K562 (cell line): ENCODE data around the gene THADA. TPM values are rescaled to one million over a fixed set of nuclear protein-coding genes. Genes with fewer than 3 reads are reported as not detected.

Experiments used
- CBX2 ChIP-seq: fragments of 200-600 bp; sonication (generic); IDR thresholded peaks from one replicate; pipeline ENCODE4 v1.6.1; 2012; ENCODE audit warnings: mild to moderate bottlenecking, low read length, inconsistent platforms; ENCODE audit not compliant: insufficient read depth, poor library complexity, severe bottlenecking
- CEBPZ ChIP-seq: fragments of 150-350 bp; IDR thresholded peaks from 2 replicates; pipeline ENCODE4 v1.6.1; 2014; ENCODE audit warnings: low read depth, mild to moderate bottlenecking, low read length, borderline replicate concordance
- IFI16 ChIP-seq: fragments of 250-450 bp; sonication (Bioruptor Pico); IDR thresholded peaks from 2 replicates; pipeline ENCODE4 v2.1.2; 2022; ENCODE audit warnings: mild to moderate bottlenecking, inconsistent platforms
- RBM17 ChIP-seq: fragments of 200-400 bp; formaldehyde crosslinking; IDR thresholded peaks from 2 replicates; pipeline ENCODE4 v1.6.1; 2017; ENCODE audit warnings: low read depth, mild to moderate bottlenecking, low read length, borderline replicate concordance
- REST ChIP-seq, 2 experiments: fragments of 450-650 bp; formaldehyde crosslinking in 1 of 2; IDR thresholded peaks; 2 replicates each; pipeline versions ENCODE4 v1.4.0 to v1.6.1; 2014 to 2020; ENCODE audit warnings: mild to moderate bottlenecking in 2 of 2, borderline replicate concordance in 1 of 2, low read depth in 1 of 2
- SMAD2 ChIP-seq: fragments of 150-350 bp; IDR thresholded peaks from 2 replicates; pipeline ENCODE4 v1.6.1; 2014; ENCODE audit warnings: low read depth, mild to moderate bottlenecking, low read length
- THAP12 ChIP-seq: fragments of 250-450 bp; sonication (Bioruptor Pico); IDR thresholded peaks from 2 replicates; pipeline ENCODE4 v1.9.0; 2021; ENCODE audit warnings: mild to moderate bottlenecking, inconsistent platforms
- THAP7 ChIP-seq: fragments of 250-450 bp; sonication (Bioruptor Pico); IDR thresholded peaks from 2 replicates; pipeline ENCODE4 v1.5.0; 2021
- XRCC3 ChIP-seq: fragments of 450-650 bp; IDR thresholded peaks from 2 replicates; pipeline ENCODE4 v1.6.1; 2017; ENCODE audit warnings: mild to moderate bottlenecking, moderate library complexity
- ZKSCAN3 ChIP-seq: fragments of 250-450 bp; sonication (Bioruptor Pico); IDR thresholded peaks from 2 replicates; pipeline ENCODE4 v1.4.0; 2020
- ZNF384 ChIP-seq: IDR thresholded peaks from 2 replicates; pipeline ENCODE4 v1.6.1; 2012; ENCODE audit warnings: low read depth, low read length, improper control_type of control experiment
- polyA plus RNA-seq, 8 experiments: library from polyadenylated mRNA; depleted of rRNA in 4 of 8; stranded (reverse) in 5 of 8; unstranded in 3 of 8; fragments of >200 nt; fragmentation: Nextera tagmentation in 2 of 8; fragmentation: Illumina TruSeq in 1 of 8; extraction: Ambion mirVana in 2 of 8; extraction: Trizol in 1 of 8; gene quantifications; 2 replicates each; pipeline versions ENCODE4 v1.2.1 to v1.2.3, GENCODE V29; 2011 to 2014; ENCODE audit warnings: inconsistent platforms in 1 of 8, missing spikeins in 1 of 8
- total RNA-seq, 7 experiments: library from RNA; depleted of rRNA in 6 of 7; stranded (reverse); fragments of >200 nt in 6 of 7; fragmentation: Illumina TruSeq in 2 of 7; extraction: Trizol in 2 of 7; gene quantifications; 2 replicates each; pipeline versions ENCODE4 v1.2.1 to v1.2.3, GENCODE V29; 2011 to 2021; ENCODE audit warnings: low replicate concordance in 1 of 7

Gene THADA
- total and polyA plus RNA-seq, 9 of the 15 experiments (the other 6 are each of a cell fraction or from before 2014, with no cell fraction given) = 17.8 to 34.7 (median 31.9) TPM

- TF ChIP-seq REST (IDR thresholded peaks at IDR 0.05; ENCODE audit: borderline replicate concordance) = no peak
- TF ChIP-seq REST (CRISPR knock-in tag; IDR thresholded peaks at IDR 0.05; ENCODE audit: low read depth) = no peak
- no peak for TF ChIP-seq CBX2
- no peak for TF ChIP-seq RBM17
- TF ChIP-seq ZKSCAN3 (CRISPR knock-in tag) = no peak
- TF ChIP-seq IFI16 (CRISPR knock-in tag) = no peak
- no peak for TF ChIP-seq SMAD2
- no peak for TF ChIP-seq CEBPZ
- TF ChIP-seq THAP12 (CRISPR knock-in tag) = 0 out of 2 replicates have a peak, but pooled peaks have one; percentile 26
- no peak for TF ChIP-seq XRCC3
- TF ChIP-seq THAP7 (CRISPR knock-in tag) = no peak
- no peak for TF ChIP-seq ZNF384
Observed at GRCh38 chr2:43219383-43220228, 376.2 kb downstream of the THADA start (continued).
